WTC11 (cell line): ENCODE results near the gene CD244. TPM values are rescaled to one million over a fixed set of nuclear protein-coding genes. Genes with fewer than 3 reads are reported as not detected.

Experiments used
- ATAC-seq: fragments of 200-7000 bp; cut with Tn5 transposase; 2 replicates; pipeline ENCODE4 v1.10.0; 2021; ENCODE audit warnings: mild to moderate bottlenecking, moderate library complexity
- CTCF ChIA-PET: fragments of 300-600 bp; sonication (Branson Sonifier 250); formaldehyde crosslinking; loops from one replicate; lab custom pipeline; 2021; ENCODE audit warnings: antibody characterized with exemption; lab: Charles Lee
- POLR2A ChIA-PET: fragments of 350-600 bp; sonication (Branson Sonifier 250); formaldehyde crosslinking; loops from one replicate; lab custom pipeline; 2021; ENCODE audit warnings: antibody characterized with exemption; lab: Charles Lee
- DNase-seq: peaks from one replicate; pipeline ENCODE4 v3.0.0; 2021; ENCODE audit warnings: low spot score
- H3K27ac Mint-ChIP-seq: 2 replicates; pipeline ENCODE4 v1.8.0; 2021; ENCODE audit warnings: mixed read lengths
- H3K27me3 Mint-ChIP-seq: 2 replicates; pipeline ENCODE4 v1.8.0; 2021; ENCODE audit warnings: low read depth, mild to moderate bottlenecking, moderate library complexity, mixed read lengths
- H3K36me3 Mint-ChIP-seq: 2 replicates; pipeline ENCODE4 v1.8.0; 2021; ENCODE audit warnings: mixed read lengths
- H3K4me1 Mint-ChIP-seq: 2 replicates; pipeline ENCODE4 v1.8.0; 2022; ENCODE audit warnings: mixed read lengths
- H3K4me3 Mint-ChIP-seq: 2 replicates; pipeline ENCODE4 v1.8.0; 2021; ENCODE audit warnings: mild to moderate bottlenecking, moderate library complexity, mixed read lengths
- H3K9me3 Mint-ChIP-seq: 2 replicates; pipeline ENCODE4 v1.8.0; 2021; ENCODE audit warnings: mixed read lengths
- ARID4B ChIP-seq: sonication (generic); formaldehyde crosslinking; IDR thresholded peaks from 2 replicates; pipeline ENCODE4 v1.8.0; 2023; ENCODE audit warnings: missing genetic modification reagents, mild to moderate bottlenecking, borderline replicate concordance
- FOXP1 ChIP-seq: sonication (generic); formaldehyde crosslinking; IDR thresholded peaks from 2 replicates; pipeline ENCODE4 v1.8.0; 2022; ENCODE audit warnings: missing genetic modification reagents, mild to moderate bottlenecking, moderate library complexity, borderline replicate concordance
- GTF2I ChIP-seq: fragments of 250-450 bp; sonication (Bioruptor Pico); conservative IDR thresholded peaks from 2 replicates; pipeline ENCODE4 v1.4.0; 2021; ENCODE audit warnings: mild to moderate bottlenecking
- MYBL2 ChIP-seq: sonication (generic); formaldehyde crosslinking; IDR thresholded peaks from 2 replicates; pipeline ENCODE4 v1.8.1; 2023; ENCODE audit warnings: mild to moderate bottlenecking, moderate library complexity, missing genetic modification reagents
- NFATC4 ChIP-seq: fragments of 250-450 bp; sonication (Bioruptor Pico); IDR thresholded peaks from 2 replicates; pipeline ENCODE4 v1.9.0; 2021; ENCODE audit warnings: mild to moderate bottlenecking
- OVOL2 ChIP-seq: fragments of 250-450 bp; sonication (Bioruptor Pico); IDR thresholded peaks from 2 replicates; pipeline ENCODE4 v1.9.0; 2021; ENCODE audit warnings: mild to moderate bottlenecking, borderline replicate concordance
- RELA ChIP-seq: sonication (generic); formaldehyde crosslinking; IDR thresholded peaks from 2 replicates; pipeline ENCODE4 v1.8.1; 2022; ENCODE audit warnings: missing genetic modification reagents, mild to moderate bottlenecking, borderline replicate concordance
- SOX15 ChIP-seq: fragments of 250-450 bp; sonication (Bioruptor Pico); IDR thresholded peaks from 2 replicates; pipeline ENCODE4 v1.9.0; 2021; ENCODE audit warnings: mild to moderate bottlenecking
- total RNA-seq: library from RNA; stranded (reverse); gene quantifications from 3 replicates; pipeline ENCODE4 v1.2.3, GENCODE V29; 2021
- TF ChIP-seq, protein P1 (sequence below): sonication (generic); formaldehyde crosslinking; IDR thresholded peaks from 2 replicates; pipeline ENCODE4 v1.8.1; 2023; ENCODE audit warnings: mild to moderate bottlenecking, missing genetic modification reagents, borderline replicate concordance
- TF ChIP-seq, protein P2 (sequence below): sonication (generic); formaldehyde crosslinking; IDR thresholded peaks from 2 replicates; pipeline ENCODE4 v1.8.0; 2022; ENCODE audit warnings: mild to moderate bottlenecking, missing genetic modification reagents
- TF ChIP-seq, protein P3 (sequence below): fragments of 250-450 bp; sonication (Bioruptor Pico); IDR thresholded peaks from 2 replicates; pipeline ENCODE4 v1.9.0; 2021; ENCODE audit warnings: mild to moderate bottlenecking

CD244 gene
- total RNA-seq, 1 experiment from 2014 or later, result not detected

DNA sequence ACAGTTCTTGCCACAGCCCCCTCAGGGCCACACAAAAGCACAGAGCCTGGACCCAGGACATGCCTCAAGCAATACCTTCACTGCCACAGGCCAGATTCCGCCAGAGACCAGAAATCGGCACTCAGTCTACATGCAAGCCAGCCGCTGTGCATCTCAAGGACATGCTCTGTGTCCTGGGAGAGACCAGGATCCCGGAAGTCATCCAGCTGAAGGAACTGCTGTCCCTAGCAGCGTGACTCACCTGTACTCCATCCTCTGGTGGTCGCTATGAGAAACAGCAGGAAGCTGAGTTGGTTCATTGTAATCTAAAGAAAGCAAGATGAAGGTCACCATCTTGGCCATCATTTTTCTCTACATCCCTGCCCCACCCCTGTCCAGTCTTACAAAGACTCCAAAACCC is 21.9 kb upstream of the CD244 start:
- Mint-ChIP-seq H3K27me3 (no peaks in the 10 kb centered on the region; the same call in 1 of the 2 replicates), H3K9me3 (no peaks in the 10 kb centered on the region), H3K4me3 (no peak overlapping the region)
- DNase-seq (no peak), ATAC-seq (peak; percentile 95)
- CTCF ChIA-PET, result interaction anchor here (0.5 to 2.3 kb wide), 23 partner anchors 11 to 255 kb away, joined by 3 to 20 read pairs (median 5); partner anchors contain the start of gene ITLN2
- POLR2A ChIA-PET, result no interaction called here
- TF ChIP-seq NFATC4, result no peak
- TF ChIP-seq ARID4B (CRISPR knock-in tag), result no peak
- TF ChIP-seq, protein P1, sequence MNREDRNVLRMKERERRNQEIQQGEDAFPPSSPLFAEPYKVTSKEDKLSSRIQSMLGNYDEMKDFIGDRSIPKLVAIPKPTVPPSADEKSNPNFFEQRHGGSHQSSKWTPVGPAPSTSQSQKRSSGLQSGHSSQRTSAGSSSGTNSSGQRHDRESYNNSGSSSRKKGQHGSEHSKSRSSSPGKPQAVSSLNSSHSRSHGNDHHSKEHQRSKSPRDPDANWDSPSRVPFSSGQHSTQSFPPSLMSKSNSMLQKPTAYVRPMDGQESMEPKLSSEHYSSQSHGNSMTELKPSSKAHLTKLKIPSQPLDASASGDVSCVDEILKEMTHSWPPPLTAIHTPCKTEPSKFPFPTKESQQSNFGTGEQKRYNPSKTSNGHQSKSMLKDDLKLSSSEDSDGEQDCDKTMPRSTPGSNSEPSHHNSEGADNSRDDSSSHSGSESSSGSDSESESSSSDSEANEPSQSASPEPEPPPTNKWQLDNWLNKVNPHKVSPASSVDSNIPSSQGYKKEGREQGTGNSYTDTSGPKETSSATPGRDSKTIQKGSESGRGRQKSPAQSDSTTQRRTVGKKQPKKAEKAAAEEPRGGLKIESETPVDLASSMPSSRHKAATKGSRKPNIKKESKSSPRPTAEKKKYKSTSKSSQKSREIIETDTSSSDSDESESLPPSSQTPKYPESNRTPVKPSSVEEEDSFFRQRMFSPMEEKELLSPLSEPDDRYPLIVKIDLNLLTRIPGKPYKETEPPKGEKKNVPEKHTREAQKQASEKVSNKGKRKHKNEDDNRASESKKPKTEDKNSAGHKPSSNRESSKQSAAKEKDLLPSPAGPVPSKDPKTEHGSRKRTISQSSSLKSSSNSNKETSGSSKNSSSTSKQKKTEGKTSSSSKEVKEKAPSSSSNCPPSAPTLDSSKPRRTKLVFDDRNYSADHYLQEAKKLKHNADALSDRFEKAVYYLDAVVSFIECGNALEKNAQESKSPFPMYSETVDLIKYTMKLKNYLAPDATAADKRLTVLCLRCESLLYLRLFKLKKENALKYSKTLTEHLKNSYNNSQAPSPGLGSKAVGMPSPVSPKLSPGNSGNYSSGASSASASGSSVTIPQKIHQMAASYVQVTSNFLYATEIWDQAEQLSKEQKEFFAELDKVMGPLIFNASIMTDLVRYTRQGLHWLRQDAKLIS (CRISPR knock-in tag), result no peak
- TF ChIP-seq RELA (CRISPR knock-in tag), result no peak
- TF ChIP-seq FOXP1 (CRISPR knock-in tag), result no peak
- TF ChIP-seq OVOL2 (CRISPR knock-in tag), result no peak
- TF ChIP-seq, all 79 proteins: peak for 0
- Mint-ChIP-seq H3K36me3 (no peaks in the 10 kb centered on the region), H3K27ac (no peak overlapping the region), H3K4me1 (0 out of 2 replicates have a peak, but pooled peaks cover 2% of the 10 kb centered on the region)

GRCh38 chr1:160883581-160884513 is 21.2 kb upstream of the CD244 start:
- ChIA-PET POLR2A (no interaction called here), CTCF (interaction anchor here (0.5 to 2.3 kb wide), 24 partner anchors 10 to 334 kb away, joined by 3 to 20 read pairs (median 4); partner anchors contain the start of gene ITLN2)
- Mint-ChIP-seq H3K27ac (no peak overlapping the region), H3K4me1 (0 out of 2 replicates have a peak, but pooled peaks cover 2% of the 10 kb centered on the region), H3K9me3 (no peaks in the 10 kb centered on the region), H3K27me3 (no peaks in the 10 kb centered on the region; the same call in 1 of the 2 replicates), H3K36me3 (no peaks in the 10 kb centered on the region), H3K4me3 (no peak overlapping the region)
- DNase-seq, result no peak
- no peak for TF ChIP-seq OVOL2 (CRISPR knock-in tag)
- no peak for TF ChIP-seq MYBL2 (CRISPR knock-in tag)
- TF ChIP-seq, protein P2, sequence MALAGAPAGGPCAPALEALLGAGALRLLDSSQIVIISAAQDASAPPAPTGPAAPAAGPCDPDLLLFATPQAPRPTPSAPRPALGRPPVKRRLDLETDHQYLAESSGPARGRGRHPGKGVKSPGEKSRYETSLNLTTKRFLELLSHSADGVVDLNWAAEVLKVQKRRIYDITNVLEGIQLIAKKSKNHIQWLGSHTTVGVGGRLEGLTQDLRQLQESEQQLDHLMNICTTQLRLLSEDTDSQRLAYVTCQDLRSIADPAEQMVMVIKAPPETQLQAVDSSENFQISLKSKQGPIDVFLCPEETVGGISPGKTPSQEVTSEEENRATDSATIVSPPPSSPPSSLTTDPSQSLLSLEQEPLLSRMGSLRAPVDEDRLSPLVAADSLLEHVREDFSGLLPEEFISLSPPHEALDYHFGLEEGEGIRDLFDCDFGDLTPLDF (CRISPR knock-in tag), result no peak
- TF ChIP-seq, protein P3, sequence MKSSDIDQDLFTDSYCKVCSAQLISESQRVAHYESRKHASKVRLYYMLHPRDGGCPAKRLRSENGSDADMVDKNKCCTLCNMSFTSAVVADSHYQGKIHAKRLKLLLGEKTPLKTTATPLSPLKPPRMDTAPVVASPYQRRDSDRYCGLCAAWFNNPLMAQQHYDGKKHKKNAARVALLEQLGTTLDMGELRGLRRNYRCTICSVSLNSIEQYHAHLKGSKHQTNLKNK, result no peak
- no peak for TF ChIP-seq GTF2I (CRISPR knock-in tag)
- no peak for TF ChIP-seq SOX15 (CRISPR knock-in tag)
- TF ChIP-seq, protein P1 (CRISPR knock-in tag), result no peak
- ATAC-seq, result no peak
